H1 (cell line): ENCODE measurements around the gene LRCH1. TPM values are rescaled to one million over a fixed set of nuclear protein-coding genes. Genes with fewer than 3 reads are reported as not detected.

Experiments
- CTCF ChIA-PET: fragments of 300-600 bp; sonication (Branson Sonifier 250); formaldehyde crosslinking; loops from one replicate; lab custom pipeline; 2021; ENCODE audit not compliant: partially characterized antibody; lab: Charles Lee
- POLR2A ChIA-PET: fragments of 300-600 bp; sonication (Branson Sonifier 250); formaldehyde crosslinking; loops from one replicate; lab custom pipeline; 2021; ENCODE audit warnings: inconsistent platforms; ENCODE audit not compliant: partially characterized antibody; lab: Charles Lee
- DNase-seq, 2 experiments: peaks; one replicate each; pipeline versions ENCODE4 v3.0.0 to v3.0.0-alpha.2; 2010 to 2022; ENCODE audit warnings: low spot score in 2 of 2, low read depth in 1 of 2, mixed read lengths in 1 of 2
- FAIRE-seq: peaks from 2 replicates; lab custom pipeline; 2011; peaks lifted over from hg19 to GRCh38; lab: Jason Lieb, UNC
- H2AFZ ChIP-seq: 2 replicates; pipeline ENCODE4 v1.8.1; 2012; ENCODE audit warnings: low read length, inconsistent platforms
- H2AK5ac ChIP-seq: 2 replicates; pipeline ENCODE4 v1.6.1; 2013; ENCODE audit warnings: low read depth, low read length
- H2BK120ac ChIP-seq: replicated peaks from 2 replicates; pipeline ENCODE3; 2013; ENCODE audit warnings: low read depth, low read length, inconsistent platforms
- H2BK12ac ChIP-seq: 2 replicates; pipeline ENCODE4 v1.6.1; 2013; ENCODE audit warnings: low read depth, low read length
- H2BK15ac ChIP-seq: 2 replicates; pipeline ENCODE4 v1.6.1; 2013; ENCODE audit warnings: low read length
- H2BK20ac ChIP-seq: 2 replicates; pipeline ENCODE4 v1.6.1; 2013; ENCODE audit warnings: low read length
- H2BK5ac ChIP-seq: 2 replicates; pipeline ENCODE4 v1.6.1; 2013; ENCODE audit warnings: low read depth, low read length
- H3K14ac ChIP-seq: 2 replicates; pipeline ENCODE4 v1.6.1; 2013; ENCODE audit warnings: inconsistent platforms; ENCODE audit not compliant: insufficient read length
- H3K18ac ChIP-seq: 2 replicates; pipeline ENCODE4 v1.6.1; 2013; ENCODE audit warnings: low read length; ENCODE audit errors: extremely low read depth
- H3K23ac ChIP-seq: 2 replicates; pipeline ENCODE4 v1.6.1; 2013; ENCODE audit warnings: inconsistent platforms; ENCODE audit not compliant: insufficient read length
- H3K23me2 ChIP-seq: 2 replicates; pipeline ENCODE4 v1.6.1; 2013; ENCODE audit warnings: low read depth, low read length
- H3K27ac ChIP-seq: 2 replicates; pipeline ENCODE4 v1.6.1; 2011; ENCODE audit warnings: low read depth, low read length, inconsistent platforms
- H3K27me3 ChIP-seq, 4 experiments: replicated peaks in 1 of 4; 1 replicate in 1 of 4; 2 replicates in 3 of 4; pipeline versions ENCODE4 v1.6.1 to v1.8.1; 2011 to 2013; ENCODE audit warnings: low read length in 3 of 4, mild to moderate bottlenecking in 3 of 4, inconsistent platforms in 2 of 4, mixed read lengths in 2 of 4, moderate library complexity in 1 of 4; ENCODE audit not compliant: control insufficient read depth in 3 of 4, insufficient read depth in 3 of 4; ENCODE audit errors: extremely low read depth in 1 of 4
- H3K36me3 ChIP-seq, 4 experiments: 2 replicates each; pipeline versions ENCODE4 v1.6.1 to v1.8.1; 2011 to 2013; ENCODE audit warnings: mild to moderate bottlenecking in 4 of 4, low read length in 3 of 4, moderate library complexity in 2 of 4, control low read depth in 1 of 4, inconsistent platforms in 1 of 4; ENCODE audit not compliant: insufficient read depth in 4 of 4, control insufficient read depth in 2 of 4
- H3K4ac ChIP-seq: replicated peaks from 2 replicates; pipeline ENCODE3; 2013; ENCODE audit warnings: low read length, low read depth, mixed read lengths, inconsistent platforms; ENCODE audit not compliant: insufficient read length
- H3K4me1 ChIP-seq, 4 experiments: replicated peaks in 1 of 4; 1 replicate in 1 of 4; 2 replicates in 3 of 4; pipeline versions ENCODE4 v1.6.1 to v1.8.1; 2011 to 2013; ENCODE audit warnings: low read length in 3 of 4, inconsistent platforms in 2 of 4, mixed read lengths in 1 of 4; ENCODE audit not compliant: insufficient read depth in 4 of 4, control insufficient read depth in 3 of 4
- H3K4me2 ChIP-seq, 2 experiments: 2 replicates each; pipeline versions ENCODE4 v1.6.1 to v1.8.1; 2011 to 2013; ENCODE audit warnings: low read depth in 2 of 2, low read length in 2 of 2, control low read depth in 1 of 2, inconsistent platforms in 1 of 2, mild to moderate bottlenecking in 1 of 2; ENCODE audit not compliant: insufficient read depth in 1 of 2
- H3K4me3 ChIP-seq, 4 experiments: fragments of 200-600, 300-600 bp in 1 of 4; sonication (generic), shearing (Covaris generic), sonication (Bioruptor Twin) in 1 of 4; 2 replicates each; pipeline versions ENCODE4 v1.5.1 to v1.8.1; 2011 to 2016; ENCODE audit warnings: low read length in 4 of 4, low read depth in 3 of 4, control low read depth in 2 of 4, inconsistent platforms in 2 of 4, mild to moderate bottlenecking in 2 of 4, mixed read lengths in 1 of 4, moderate library complexity in 1 of 4; ENCODE audit not compliant: insufficient read depth in 2 of 4; ENCODE audit errors: extremely low read depth in 1 of 4
- H3K56ac ChIP-seq: replicated peaks from 2 replicates; pipeline ENCODE3; 2013; ENCODE audit warnings: low read depth, mild to moderate bottlenecking, mixed read lengths, low read length, inconsistent platforms; ENCODE audit not compliant: insufficient read length
- H3K79me1 ChIP-seq: 2 replicates; pipeline ENCODE4 v1.6.1; 2013; ENCODE audit warnings: low read depth, low read length, control low read depth
- H3K79me2 ChIP-seq, 2 experiments: 2 replicates each; pipeline versions ENCODE4 v1.6.1 to v1.8.1; 2012 to 2013; ENCODE audit warnings: low read length in 2 of 2, mild to moderate bottlenecking in 2 of 2, inconsistent platforms in 1 of 2; ENCODE audit not compliant: insufficient read depth in 2 of 2, control insufficient read depth in 1 of 2
- H3K9ac ChIP-seq, 4 experiments: replicated peaks in 1 of 4; 1 replicate in 1 of 4; 2 replicates in 3 of 4; pipeline versions ENCODE4 v1.6.1 to v1.8.1; 2011 to 2013; ENCODE audit warnings: low read depth in 3 of 4, low read length in 3 of 4, control low read depth in 2 of 4, mild to moderate bottlenecking in 2 of 4, moderate library complexity in 2 of 4, inconsistent platforms in 1 of 4; ENCODE audit errors: extremely low read depth in 1 of 4
- H3K9me3 ChIP-seq, 2 experiments: 2 replicates each; pipeline versions ENCODE4 v1.6.1 to v1.8.1; 2012 to 2013; ENCODE audit warnings: mild to moderate bottlenecking in 2 of 2, moderate library complexity in 2 of 2, control low read depth in 1 of 2, inconsistent platforms in 1 of 2, low read depth in 1 of 2, low read length in 1 of 2, mixed read lengths in 1 of 2; ENCODE audit not compliant: insufficient read depth in 2 of 2
- H4K20me1 ChIP-seq, 2 experiments: replicated peaks in 1 of 2; 2 replicates each; pipeline versions ENCODE3 to v1.8.1; 2011 to 2013; ENCODE audit warnings: inconsistent platforms in 2 of 2, low read length in 2 of 2, mild to moderate bottlenecking in 1 of 2; ENCODE audit not compliant: insufficient read depth in 2 of 2, control insufficient read depth in 1 of 2
- H4K5ac ChIP-seq: 2 replicates; pipeline ENCODE4 v1.6.1; 2013; ENCODE audit warnings: low read length, low read depth, mixed read lengths, inconsistent platforms; ENCODE audit not compliant: insufficient read length
- H4K8ac ChIP-seq: 2 replicates; pipeline ENCODE4 v1.8.0; 2013; ENCODE audit warnings: mild to moderate bottlenecking, moderate library complexity, low read length, inconsistent platforms; ENCODE audit not compliant: insufficient read depth; ENCODE audit errors: extremely low read depth
- H4K91ac ChIP-seq: replicated peaks from 2 replicates; pipeline ENCODE3; 2013; ENCODE audit warnings: low read length, mixed read lengths, inconsistent platforms; ENCODE audit not compliant: insufficient read length
- BRCA1 ChIP-seq: IDR thresholded peaks from 2 replicates; pipeline ENCODE4 v1.6.1; 2012; ENCODE audit warnings: low read depth, low read length, improper control_type of control experiment
- WGBS, 2 experiments: shearing (Covaris generic) in 1 of 2; methylation state at CpG; one replicate each; pipeline versions ENCODE4 v1.1.6 to v1.1.7; 2013 to 2015; ENCODE audit warnings: low lambda C conversion rate in 2 of 2, mixed read lengths in 2 of 2, inconsistent platforms in 1 of 2, low coverage in 1 of 2, missing lambda C conversion rate in 1 of 2; ENCODE audit not compliant: insufficient replicate concordance in 2 of 2, insufficient coverage in 1 of 2, insufficient read length in 1 of 2; ENCODE audit errors: extremely low coverage in 1 of 2, missing lambda C conversion rate in 1 of 2; 5-methylcytosine and 5-hydroxymethylcytosine counted together
- polyA plus RNA-seq, 7 experiments: library from polyadenylated mRNA; depleted of rRNA in 3 of 7; stranded (reverse) in 5 of 7; unstranded in 2 of 7; fragments of >200 nt in 5 of 7; fragments of 200-250 nt in 2 of 7; gene quantifications; 1 replicate in 5 of 7; 2 replicates in 1 of 7; 4 replicates in 1 of 7; pipeline versions ENCODE4 v1.2.1 to v1.2.3, GENCODE V29; 2011 to 2013; ENCODE audit warnings: missing spikeins in 2 of 7, mixed read lengths in 2 of 7
- total RNA-seq: library from RNA; stranded (reverse); fragmentation: NEBNext Ultra II Directional; extraction: Animal tissue kit (Norgen Biotek cat#: 25700); gene quantifications from 2 replicates; pipeline ENCODE4 v1.2.1, GENCODE V29; 2021
- TF ChIP-seq, protein P1 (sequence below): IDR thresholded peaks from 2 replicates; pipeline ENCODE4 v1.6.1; 2012; ENCODE audit warnings: low read length, inconsistent platforms

The LRCH1 gene
- total and polyA plus RNA-seq, 2 of the 8 experiments (the other 6 are each of a cell fraction or from before 2014, with no cell fraction given), result 3.0 to 10.1 TPM

DNA sequence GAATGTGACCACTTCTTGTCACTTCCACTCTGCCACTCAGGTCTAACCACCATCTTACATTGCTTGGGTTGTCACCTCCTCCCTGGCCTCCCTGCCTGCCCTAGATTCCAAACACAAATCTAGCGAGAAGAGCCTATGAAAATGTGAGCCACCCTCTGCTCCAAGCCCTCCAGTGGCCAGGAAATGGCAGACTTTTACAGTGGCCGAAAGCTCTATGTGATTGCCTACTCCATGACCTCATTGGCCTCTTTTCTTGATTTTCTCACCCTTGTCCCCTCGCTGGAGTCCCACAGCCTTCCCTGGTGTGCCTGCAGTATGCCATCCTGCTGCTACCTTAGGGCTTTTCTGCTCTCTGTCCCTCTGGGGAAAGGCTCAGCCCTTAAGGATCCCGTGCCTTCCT lies 84.2 kb downstream of the LRCH1 start:
- no peak overlapping the region for H3K14ac ChIP-seq
- H3K4me2 ChIP-seq, result no peak overlapping the region
- H2BK20ac ChIP-seq, result no peak overlapping the region
- no peak overlapping the region for H4K5ac ChIP-seq
- H3K4me3 ChIP-seq, result no peak overlapping the region
- peaks cover 0 to 10% (median 3%) of the 10 kb centered on the region in 4 experiments; a peak in 3 of 7 replicates for H3K4me1 ChIP-seq
- H4K91ac ChIP-seq, result no peak overlapping the region
- H4K20me1 ChIP-seq, result peaks cover 0 to 3% of the 10 kb centered on the region in 2 experiments
- peak overlapping the region in 1 of 4 experiments; percentile 28; a peak in 2 of 7 replicates for H3K9ac ChIP-seq
- TF ChIP-seq, protein P1, sequence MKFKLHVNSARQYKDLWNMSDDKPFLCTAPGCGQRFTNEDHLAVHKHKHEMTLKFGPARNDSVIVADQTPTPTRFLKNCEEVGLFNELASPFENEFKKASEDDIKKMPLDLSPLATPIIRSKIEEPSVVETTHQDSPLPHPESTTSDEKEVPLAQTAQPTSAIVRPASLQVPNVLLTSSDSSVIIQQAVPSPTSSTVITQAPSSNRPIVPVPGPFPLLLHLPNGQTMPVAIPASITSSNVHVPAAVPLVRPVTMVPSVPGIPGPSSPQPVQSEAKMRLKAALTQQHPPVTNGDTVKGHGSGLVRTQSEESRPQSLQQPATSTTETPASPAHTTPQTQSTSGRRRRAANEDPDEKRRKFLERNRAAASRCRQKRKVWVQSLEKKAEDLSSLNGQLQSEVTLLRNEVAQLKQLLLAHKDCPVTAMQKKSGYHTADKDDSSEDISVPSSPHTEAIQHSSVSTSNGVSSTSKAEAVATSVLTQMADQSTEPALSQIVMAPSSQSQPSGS, result no peak
- no peak for TF ChIP-seq BRCA1
- no peak overlapping the region for H2BK5ac ChIP-seq
- peaks cover 0 to 9% of the 10 kb centered on the region in 2 experiments; a peak in 2 of 4 replicates for H3K79me2 ChIP-seq
- no peak overlapping the region for H2BK120ac ChIP-seq
- H2BK15ac ChIP-seq, result peak overlapping the region; percentile 16; the same call in 1 of the 2 replicates
- H2AFZ ChIP-seq, result no peak overlapping the region
- FAIRE-seq (no peak), DNase-seq (no peak)
- H3K27me3 ChIP-seq, result no peaks in the 10 kb centered on the region
- ChIA-PET CTCF (interaction anchor here (0.7 to 1.9 kb wide), 5 partner anchors 9 to 795 kb away, joined by 3 to 4 read pairs (median 4); no protein-coding TSS in a partner anchor), POLR2A (no interaction called here)
- H3K56ac ChIP-seq, result no peak overlapping the region
- H3K9me3 ChIP-seq, result no peaks in the 10 kb centered on the region
- no peak overlapping the region for H3K4ac ChIP-seq
- 85% methylated on average over 4 of the region's 4 CpGs; no CpG with 5 or more reads in 1 of the 2 experiments for WGBS, 2 experiments
- no peaks in the 10 kb centered on the region for H3K36me3 ChIP-seq
- H2BK12ac ChIP-seq, result no peak overlapping the region
- peak overlapping the region; percentile 83; the same call in 1 of the 2 replicates for H3K18ac ChIP-seq
- no peak overlapping the region for H3K23ac ChIP-seq
- H3K23me2 ChIP-seq, result no peaks in the 10 kb centered on the region
- H4K8ac ChIP-seq, result no peak overlapping the region
- peaks cover 3% of the 10 kb centered on the region for H3K79me1 ChIP-seq
- H3K27ac ChIP-seq, result no peak overlapping the region
- H2AK5ac ChIP-seq, result no peak overlapping the region; the same call in 1 of the 2 replicates
